ENCODE data around the gene ZSWIM5. TPM values are rescaled to one million over a fixed set of nuclear protein-coding genes. Genes with fewer than 3 reads are reported as not detected.

Gene ZSWIM5
- total and polyA plus RNA-seq, 2 of the 8 experiments (the other 6 are each of a cell fraction or from before 2014, with no cell fraction given) = 2.5 to 3.9 TPM

- Histone ChIP-seq H2BK12ac (ENCODE audit: low read depth, low read length) (no peak overlapping the region), H3K27ac (ENCODE audit: low read depth, low read length) (no peak overlapping the region), H4K5ac (ENCODE audit: insufficient read length, low read depth, low read length) (no peak overlapping the region), H3K23me2 (ENCODE audit: low read depth, low read length) (no peaks in the 10 kb centered on the region), H2BK5ac (ENCODE audit: low read depth, low read length) (no peak overlapping the region), H3K4me2 (ENCODE audit: insufficient read depth in 1 of 2, low read depth in 2 of 2, low read length in 2 of 2) (no peak overlapping the region), H3K79me2 (ENCODE audit: control insufficient read depth in 1 of 2, insufficient read depth in 2 of 2, low read length in 2 of 2) (no peaks in the 10 kb centered on the region), H4K91ac (replicated peaks; ENCODE audit: insufficient read length, low read length) (no peak overlapping the region), H2BK20ac (ENCODE audit: low read length) (no peak overlapping the region), H4K8ac (ENCODE audit: extremely low read depth, insufficient read depth, low read length) (no peak overlapping the region), H3K14ac (ENCODE audit: insufficient read length) (no peak overlapping the region), H3K9me3 (ENCODE audit: insufficient read depth in 2 of 2, low read depth in 1 of 2, low read length in 1 of 2) (no peaks in the 10 kb centered on the region), H3K23ac (ENCODE audit: insufficient read length) (no peak overlapping the region), H3K4me3 (ENCODE audit: extremely low read depth in 1 of 4, insufficient read depth in 2 of 4, low read depth in 3 of 4, low read length in 4 of 4) (no peak overlapping the region), H3K79me1 (ENCODE audit: low read depth, low read length) (no peaks in the 10 kb centered on the region), H3K9ac (replicated peaks in 1 of 4; ENCODE audit: extremely low read depth in 1 of 4, low read depth in 3 of 4, low read length in 3 of 4) (no peak overlapping the region), H2AK5ac (ENCODE audit: low read depth, low read length) (no peak overlapping the region), H2BK120ac (replicated peaks; ENCODE audit: low read depth, low read length) (no peak overlapping the region), H3K56ac (replicated peaks; ENCODE audit: insufficient read length, low read depth, low read length) (no peak overlapping the region), H3K36me3 (ENCODE audit: control insufficient read depth in 2 of 4, insufficient read depth in 4 of 4, low read length in 3 of 4) (peaks cover 6 to 36% (median 17%) of the 10 kb centered on the region in 4 experiments; a peak in 7 of 8 replicates), H4K20me1 (replicated peaks in 1 of 2; ENCODE audit: control insufficient read depth in 1 of 2, insufficient read depth in 2 of 2, low read length in 2 of 2) (peaks cover 0 to 6% of the 10 kb centered on the region in 2 experiments), H2AFZ (ENCODE audit: low read length) (no peak overlapping the region), H3K4ac (replicated peaks; ENCODE audit: insufficient read length, low read depth, low read length) (no peak overlapping the region), H3K18ac (ENCODE audit: extremely low read depth, low read length) (no peak overlapping the region), H3K4me1 (replicated peaks in 1 of 4; ENCODE audit: control insufficient read depth in 3 of 4, insufficient read depth in 4 of 4, low read length in 3 of 4) (no peaks in the 10 kb centered on the region), H2BK15ac (ENCODE audit: low read length) (no peak overlapping the region), H3K27me3 (replicated peaks in 1 of 4; ENCODE audit: control insufficient read depth in 3 of 4, extremely low read depth in 1 of 4, insufficient read depth in 3 of 4, low read length in 3 of 4) (no peaks in the 10 kb centered on the region)
- ChIA-PET POLR2A (ENCODE audit: partially characterized antibody) (interaction anchor here (1.8 kb wide), 1 partner anchor 8 kb away, joined by 9 read pairs; the partner anchor contains the start of genes HECTD3 and UROD), CTCF (ENCODE audit: partially characterized antibody) (interaction anchor here (0.6 to 2.3 kb wide), 6 partner anchors 11 to 355 kb away, joined by 3 to 8 read pairs (median 3); no protein-coding TSS in a partner anchor)
- no peak for DNase-seq (ENCODE audit: low read depth in 1 of 2, low spot score in 2 of 2)
- TF ChIP-seq HDAC2 (IDR thresholded peaks at IDR 0.05; ENCODE audit: borderline replicate concordance in 1 of 2, low read depth in 2 of 2, low read length in 2 of 2) (no peak), ATF3 (IDR thresholded peaks at IDR 0.05; ENCODE audit: insufficient read depth, low read depth, low read length) (no peak), SP4 (IDR thresholded peaks at IDR 0.05; ENCODE audit: low read length) (no peak), SUZ12 (IDR thresholded peaks at IDR 0.05; ENCODE audit: low read length) (no peak), POLR2A (IDR thresholded peaks at IDR 0.05; ENCODE audit: control extremely low read depth in 1 of 2, low read depth in 2 of 2, low read length in 2 of 2) (no peak)
- FAIRE-seq = no peak
- 89% methylated on average over 14 of the region's 14 CpGs; no CpG with 5 or more reads in 1 of the 2 experiments for WGBS, 2 experiments (ENCODE audit: extremely low coverage in 1 of 2, insufficient coverage in 1 of 2, insufficient read length in 1 of 2, insufficient replicate concordance in 2 of 2, low coverage in 1 of 2, low lambda C conversion rate in 2 of 2, missing lambda C conversion rate in 1 of 2)
Measured at GRCh38 chr1:45003741-45004140, 202.7 kb downstream of the ZSWIM5 start.
